ENCODE data around the gene TMEM132D. TPM values are rescaled to one million over a fixed set of nuclear protein-coding genes. Genes with fewer than 3 reads are reported as not detected.

The TMEM132D gene
- total and polyA plus RNA-seq, 3 donors from 2014 or later, result 0.44 to 0.50 (median 0.47) TPM

DNA sequence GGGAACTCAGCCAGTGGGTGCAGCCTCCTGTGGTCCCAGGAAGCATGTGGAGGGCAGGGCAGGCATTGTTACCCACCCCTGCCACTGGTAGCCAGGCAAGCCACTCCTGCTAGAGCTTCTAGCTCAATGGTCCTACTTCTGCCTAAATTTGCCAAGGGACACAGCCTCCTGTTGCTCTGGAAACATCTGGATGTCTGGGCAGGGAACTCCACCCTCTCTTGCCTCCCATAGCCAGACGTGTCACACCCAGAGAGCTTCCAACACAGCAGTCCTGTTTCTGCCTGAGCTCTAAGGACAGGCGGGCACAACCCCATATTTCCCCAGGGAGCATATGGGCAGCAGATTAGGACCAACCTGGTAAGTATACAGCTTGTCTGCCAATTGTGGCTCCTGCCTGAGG is 700.4 kb downstream of the TMEM132D start:
- no peaks in the 10 kb centered on the region for H3K36me3 ChIP-seq (ENCODE audit: low read depth, missing control alignments)
- 66 to 85% methylated on average over 2 of the region's 2 CpGs for WGBS, 2 donors
- TF ChIP-seq, protein P1, sequence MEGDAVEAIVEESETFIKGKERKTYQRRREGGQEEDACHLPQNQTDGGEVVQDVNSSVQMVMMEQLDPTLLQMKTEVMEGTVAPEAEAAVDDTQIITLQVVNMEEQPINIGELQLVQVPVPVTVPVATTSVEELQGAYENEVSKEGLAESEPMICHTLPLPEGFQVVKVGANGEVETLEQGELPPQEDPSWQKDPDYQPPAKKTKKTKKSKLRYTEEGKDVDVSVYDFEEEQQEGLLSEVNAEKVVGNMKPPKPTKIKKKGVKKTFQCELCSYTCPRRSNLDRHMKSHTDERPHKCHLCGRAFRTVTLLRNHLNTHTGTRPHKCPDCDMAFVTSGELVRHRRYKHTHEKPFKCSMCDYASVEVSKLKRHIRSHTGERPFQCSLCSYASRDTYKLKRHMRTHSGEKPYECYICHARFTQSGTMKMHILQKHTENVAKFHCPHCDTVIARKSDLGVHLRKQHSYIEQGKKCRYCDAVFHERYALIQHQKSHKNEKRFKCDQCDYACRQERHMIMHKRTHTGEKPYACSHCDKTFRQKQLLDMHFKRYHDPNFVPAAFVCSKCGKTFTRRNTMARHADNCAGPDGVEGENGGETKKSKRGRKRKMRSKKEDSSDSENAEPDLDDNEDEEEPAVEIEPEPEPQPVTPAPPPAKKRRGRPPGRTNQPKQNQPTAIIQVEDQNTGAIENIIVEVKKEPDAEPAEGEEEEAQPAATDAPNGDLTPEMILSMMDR (IDR thresholded peaks at IDR 0.05), result no peak
- no peak for TF ChIP-seq POLR2A (IDR thresholded peaks at IDR 0.05)
- no peak overlapping the region for H3K27ac ChIP-seq
- no peaks in the 10 kb centered on the region for H3K4me1 ChIP-seq
- DNase-seq, result no peak
- no peak overlapping the region for H3K4me3 ChIP-seq
- no peaks in the 10 kb centered on the region for H3K27me3 ChIP-seq
- intact Hi-C loops (cut with DNase I; ENCODE audit: low total_unique reads), result no loop called here
- H3K9me3 ChIP-seq, result no peaks in the 10 kb centered on the region

DNA sequence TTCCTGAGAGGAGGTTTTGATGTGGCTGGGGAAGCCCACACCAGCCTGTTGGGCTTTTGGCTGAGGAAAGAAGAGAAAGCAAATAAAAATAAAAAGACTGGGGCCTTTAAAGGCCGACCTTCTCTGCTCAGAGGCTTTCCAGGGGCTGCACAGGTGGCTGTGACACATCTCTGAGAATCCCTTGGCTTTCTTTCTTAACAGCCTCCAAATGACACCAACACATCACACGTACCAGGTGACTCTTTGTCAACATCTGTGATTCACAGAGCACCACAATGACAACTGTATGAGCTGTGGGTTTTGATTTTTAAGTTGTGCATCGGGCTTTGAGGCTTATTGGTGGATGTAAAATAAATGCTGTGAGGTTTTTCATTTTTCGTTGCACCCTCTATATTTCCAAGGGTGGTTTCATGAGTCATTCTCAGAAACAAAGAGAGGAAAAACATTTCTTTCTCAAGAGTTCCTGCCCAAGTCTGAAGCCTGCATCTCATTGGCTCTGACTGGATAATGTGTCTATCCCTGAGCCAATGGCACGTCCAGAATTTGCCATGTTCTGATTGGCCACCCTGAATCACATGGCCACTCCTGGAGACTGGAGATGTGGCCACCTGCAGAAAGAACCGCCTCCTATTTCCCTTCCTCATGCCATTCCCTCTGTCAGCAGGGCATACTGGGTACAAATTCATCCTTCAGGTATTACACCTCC is 701.6 kb downstream of the TMEM132D start:
- DNase-seq, result peak; percentile 66
- TF ChIP-seq POLR2A (IDR thresholded peaks at IDR 0.05), result no peak
- TF ChIP-seq, protein P1 (IDR thresholded peaks at IDR 0.05), result no peak
- Histone ChIP-seq H3K4me3 (no peak overlapping the region), H3K36me3 (ENCODE audit: low read depth, missing control alignments) (no peaks in the 10 kb centered on the region), H3K9me3 (no peaks in the 10 kb centered on the region), H3K4me1 (no peaks in the 10 kb centered on the region), H3K27ac (no peak overlapping the region), H3K27me3 (no peaks in the 10 kb centered on the region)
- intact Hi-C loops (cut with DNase I; ENCODE audit: low total_unique reads), result no loop called here
- 39 to 46% methylated on average over 6 of the region's 6 CpGs for WGBS, 2 donors

DNA sequence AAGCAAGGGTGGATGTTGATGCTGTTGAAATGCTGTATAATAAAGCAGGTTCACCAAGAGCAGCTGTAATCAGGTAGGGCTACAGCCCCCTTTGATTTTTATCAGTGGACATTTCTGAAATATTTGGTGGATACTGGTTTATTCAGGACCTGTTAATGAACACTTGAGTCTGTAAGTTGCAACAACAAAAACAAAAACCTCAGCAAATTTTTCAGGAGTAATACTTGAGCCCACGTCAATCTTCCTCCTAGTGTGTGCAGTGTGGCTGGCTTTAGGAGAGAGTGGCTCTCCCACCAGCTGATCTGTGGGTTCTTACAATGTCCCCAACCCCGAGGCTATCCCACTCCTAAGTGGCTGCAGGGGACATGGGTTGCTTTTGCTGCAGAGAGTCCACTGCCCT is 702.8 kb downstream of the TMEM132D start:
- TF ChIP-seq, protein P1 (IDR thresholded peaks at IDR 0.05), result no peak
- TF ChIP-seq POLR2A (IDR thresholded peaks at IDR 0.05), result no peak
- H3K36me3 ChIP-seq (ENCODE audit: low read depth, missing control alignments), result no peaks in the 10 kb centered on the region
- no peak for DNase-seq
- no peak overlapping the region for H3K4me3 ChIP-seq
- H3K4me1 ChIP-seq, result no peaks in the 10 kb centered on the region
- no peak overlapping the region for H3K27ac ChIP-seq
- intact Hi-C loops (cut with DNase I; ENCODE audit: low total_unique reads), result no loop called here
- 69 to 76% methylated on average over 2 of the region's 2 CpGs for WGBS, 2 donors
- no peaks in the 10 kb centered on the region for H3K27me3 ChIP-seq
- H3K9me3 ChIP-seq, result no peaks in the 10 kb centered on the region

DNA sequence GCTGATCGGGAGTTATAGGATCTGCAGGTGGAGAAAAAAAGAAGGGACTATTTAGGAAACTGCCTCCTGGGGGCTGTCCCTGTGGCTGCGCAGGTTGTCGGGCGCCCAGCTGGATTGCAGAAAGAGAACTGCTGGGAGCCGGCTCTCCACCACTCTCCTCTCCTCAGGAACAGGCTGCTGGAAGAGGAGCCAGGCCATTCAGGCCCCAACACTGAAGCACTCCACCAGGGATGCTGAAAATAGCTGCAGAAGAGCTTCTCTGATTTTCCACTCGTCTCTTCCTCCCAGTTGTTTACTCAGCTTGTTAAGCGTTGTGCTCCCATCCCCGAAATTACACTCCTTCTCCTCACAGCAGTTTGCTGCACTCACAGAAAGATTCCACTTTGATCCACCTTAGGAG is 703.2 kb downstream of the TMEM132D start:
- no peaks in the 10 kb centered on the region for H3K4me1 ChIP-seq
- H3K27me3 ChIP-seq, result no peaks in the 10 kb centered on the region
- H3K27ac ChIP-seq, result no peak overlapping the region
- TF ChIP-seq, protein P1 (IDR thresholded peaks at IDR 0.05), result no peak
- no peak for TF ChIP-seq POLR2A (IDR thresholded peaks at IDR 0.05)
- no peak overlapping the region for H3K4me3 ChIP-seq
- 46 to 60% methylated on average over 8 of the region's 8 CpGs for WGBS, 2 donors
- no peak for DNase-seq
- H3K36me3 ChIP-seq (ENCODE audit: low read depth, missing control alignments), result no peaks in the 10 kb centered on the region
- intact Hi-C loops (cut with DNase I; ENCODE audit: low total_unique reads), result no loop called here
- no peaks in the 10 kb centered on the region for H3K9me3 ChIP-seq

DNA sequence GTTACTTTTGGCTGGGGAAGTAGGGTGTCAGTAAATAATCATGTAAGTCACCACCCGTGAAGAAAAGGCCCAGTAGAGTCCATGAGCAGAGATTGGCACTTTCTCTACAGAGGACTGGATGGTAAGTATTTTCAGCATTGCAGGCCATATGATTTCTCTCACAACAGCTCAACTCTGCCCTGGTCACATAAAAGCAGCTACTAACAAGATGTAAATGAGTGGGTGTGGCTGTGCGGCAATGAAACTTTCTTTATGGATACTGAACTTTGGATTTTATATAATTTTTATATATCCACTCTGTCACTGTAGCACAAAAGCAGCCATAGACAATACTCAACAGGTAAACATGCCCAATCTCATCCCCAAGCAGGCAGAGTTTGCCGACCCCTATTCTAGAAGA is 706.9 kb downstream of the TMEM132D start:
- Histone ChIP-seq H3K27ac (no peak overlapping the region), H3K36me3 (ENCODE audit: low read depth, missing control alignments) (no peaks in the 10 kb centered on the region), H3K27me3 (no peaks in the 10 kb centered on the region), H3K4me3 (no peak overlapping the region), H3K9me3 (no peaks in the 10 kb centered on the region), H3K4me1 (no peaks in the 10 kb centered on the region)
- intact Hi-C loops (cut with DNase I; ENCODE audit: low total_unique reads), result no loop called here
- TF ChIP-seq, protein P1 (IDR thresholded peaks at IDR 0.05), result no peak
- TF ChIP-seq POLR2A (IDR thresholded peaks at IDR 0.05), result no peak
- 82 to 94% methylated on average over 3 of the region's 3 CpGs for WGBS, 2 donors
- no peak for DNase-seq
